Esophagus squamous epithelium (tissue), 4 donors: ENCODE data around the gene ERVK3-1.

Experiments
- POLR2A ChIP-seq, 4 donors: fragments of 450-650 bp; IDR thresholded peaks; one replicate each; pipeline ENCODE4 v1.6.1; 2017; ENCODE audit warnings: antibody characterized with exemption in 4 of 4, mild to moderate bottlenecking in 4 of 4, moderate library complexity in 3 of 4
- TF ChIP-seq, protein P1 (sequence below), 6 experiments: fragments of 450-650 bp in 4 of 6; fragments of 200-600 bp in 2 of 6; sonication (generic) in 2 of 6; IDR thresholded peaks; one replicate each; pipeline ENCODE4 v1.5.1; 2016 to 2019; ENCODE audit warnings: antibody characterized with exemption in 6 of 6, mild to moderate bottlenecking in 4 of 6, moderate library complexity in 4 of 6

DNA sequence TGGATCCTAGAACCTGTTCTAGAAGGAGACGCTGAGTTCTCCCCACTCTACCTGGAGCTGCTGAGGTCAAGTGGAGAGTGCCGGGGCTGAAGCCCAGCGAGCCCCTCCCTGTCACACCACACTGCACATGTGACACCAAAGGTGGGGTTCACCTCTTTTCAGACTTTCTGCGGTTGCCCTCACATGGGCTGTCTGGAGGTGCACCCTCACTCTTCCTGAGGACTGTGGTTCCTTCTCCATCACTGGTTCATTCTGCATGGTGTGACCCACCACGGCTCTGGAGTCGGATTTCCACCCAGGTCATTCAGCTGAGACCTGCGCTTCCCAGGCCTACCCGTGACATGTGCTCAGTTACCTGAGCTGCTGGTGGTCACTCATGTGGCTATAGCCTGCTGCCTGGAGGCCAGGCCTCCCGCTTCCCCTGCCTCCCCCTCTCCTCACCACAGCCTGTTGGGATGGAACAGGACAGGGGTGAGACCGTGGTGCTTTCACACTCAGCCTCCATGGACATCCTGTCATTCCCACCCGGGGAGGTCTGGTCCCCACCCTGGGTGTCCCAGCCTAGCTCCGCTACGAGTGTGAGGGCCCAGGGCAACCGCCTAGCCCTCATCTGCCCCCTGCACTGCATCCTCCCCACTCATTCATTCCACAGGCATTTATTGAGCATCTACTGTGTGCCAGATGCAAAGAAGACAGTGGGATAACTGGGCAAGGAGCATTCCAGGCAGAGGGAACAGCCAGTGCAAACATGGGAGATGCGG is 48.7 kb downstream of the ERVK3-1 start:
- TF ChIP-seq, protein P1, sequence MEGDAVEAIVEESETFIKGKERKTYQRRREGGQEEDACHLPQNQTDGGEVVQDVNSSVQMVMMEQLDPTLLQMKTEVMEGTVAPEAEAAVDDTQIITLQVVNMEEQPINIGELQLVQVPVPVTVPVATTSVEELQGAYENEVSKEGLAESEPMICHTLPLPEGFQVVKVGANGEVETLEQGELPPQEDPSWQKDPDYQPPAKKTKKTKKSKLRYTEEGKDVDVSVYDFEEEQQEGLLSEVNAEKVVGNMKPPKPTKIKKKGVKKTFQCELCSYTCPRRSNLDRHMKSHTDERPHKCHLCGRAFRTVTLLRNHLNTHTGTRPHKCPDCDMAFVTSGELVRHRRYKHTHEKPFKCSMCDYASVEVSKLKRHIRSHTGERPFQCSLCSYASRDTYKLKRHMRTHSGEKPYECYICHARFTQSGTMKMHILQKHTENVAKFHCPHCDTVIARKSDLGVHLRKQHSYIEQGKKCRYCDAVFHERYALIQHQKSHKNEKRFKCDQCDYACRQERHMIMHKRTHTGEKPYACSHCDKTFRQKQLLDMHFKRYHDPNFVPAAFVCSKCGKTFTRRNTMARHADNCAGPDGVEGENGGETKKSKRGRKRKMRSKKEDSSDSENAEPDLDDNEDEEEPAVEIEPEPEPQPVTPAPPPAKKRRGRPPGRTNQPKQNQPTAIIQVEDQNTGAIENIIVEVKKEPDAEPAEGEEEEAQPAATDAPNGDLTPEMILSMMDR (IDR thresholded peaks at IDR 0.05): no peak
- TF ChIP-seq POLR2A (IDR thresholded peaks at IDR 0.05): no peak
